Measurements from ENCODE around the gene PDE4B. TPM values are rescaled to one million over a fixed set of nuclear protein-coding genes. Genes with fewer than 3 reads are reported as not detected.

The PDE4B gene
- total and polyA plus RNA-seq, 10 of the 15 experiments (the other 5 are each of a cell fraction or from before 2014, with no cell fraction given) = 3.0 to 13.2 (median 5.7) TPM

GRCh38 chr1:66217561-66217960 is 424.9 kb downstream of the PDE4B start:
- SMC1A ChIA-PET (ENCODE audit: uncharacterized antibody, unreplicated experiment) = interaction anchor here (0.8 to 1.5 kb wide), 2 partner anchors 9 to 19 kb away, joined by 3 read pairs; no protein-coding TSS in a partner anchor
- no peak for DNase-seq (ENCODE audit: low read depth, low spot score)
- no peak for TF ChIP-seq MXI1 (IDR thresholded peaks at IDR 0.05; ENCODE audit: low read depth, low read length)
- no peak for TF ChIP-seq YBX1 (IDR thresholded peaks at IDR 0.05)
- no peak for TF ChIP-seq ATF3 (IDR thresholded peaks at IDR 0.05; ENCODE audit: borderline replicate concordance, extremely low read depth, low read depth, low read length)
- no peak for TF ChIP-seq FOXK2 (IDR thresholded peaks at IDR 0.05)
- no peak for TF ChIP-seq BCL3 (IDR thresholded peaks at IDR 0.05; ENCODE audit: borderline replicate concordance, insufficient read depth, low read depth, low read length, poor library complexity, severe bottlenecking)
- TF ChIP-seq ATF7 (IDR thresholded peaks at IDR 0.05; ENCODE audit: low read depth) = no peak
- no peak for TF ChIP-seq SMC3 (IDR thresholded peaks at IDR 0.05; ENCODE audit: borderline replicate concordance, low read length)
- no peak for TF ChIP-seq NFYA (IDR thresholded peaks at IDR 0.05; ENCODE audit: borderline replicate concordance, low read depth, low read length)
- TF ChIP-seq USF1 (IDR thresholded peaks at IDR 0.05; ENCODE audit: borderline replicate concordance, extremely low read length, insufficient read depth, low read depth, low read length) = no peak
- no peak for TF ChIP-seq MYC (IDR thresholded peaks at IDR 0.05; ENCODE audit: insufficient read depth, insufficient read length, insufficient replicate concordance, low read length, severe bottlenecking)
- TF ChIP-seq WRNIP1 (IDR thresholded peaks at IDR 0.05; ENCODE audit: borderline replicate concordance, low read depth, low read length) = no peak
- no peak for TF ChIP-seq MTA2 (IDR thresholded peaks at IDR 0.05; ENCODE audit: low read depth)
- no peak for TF ChIP-seq MLLT1 (IDR thresholded peaks at IDR 0.05)
- no peak for TF ChIP-seq POLR2AphosphoS2 (IDR thresholded peaks at IDR 0.05; ENCODE audit: low read depth, low read length)
- TF ChIP-seq SMARCA5 (IDR thresholded peaks at IDR 0.05) = no peak
- no peak for TF ChIP-seq SREBF1 (IDR thresholded peaks at IDR 0.05; ENCODE audit: low read length)
- no peak for TF ChIP-seq LARP7 (IDR thresholded peaks at IDR 0.05)
- TF ChIP-seq NR2C1 (IDR thresholded peaks at IDR 0.05) = no peak
- TF ChIP-seq SIX5 (IDR thresholded peaks at IDR 0.05; ENCODE audit: low read depth, low read length, severe bottlenecking) = no peak
- TF ChIP-seq STAT1 (conservative IDR thresholded peaks at IDR 0.05) = no peak
- FAIRE-seq = no peak
- H3K27me3 ChIP-seq (replicated peaks in 1 of 2; ENCODE audit: control insufficient read depth in 2 of 2, insufficient read depth in 2 of 2, low read length in 1 of 2) = no peaks in the 10 kb centered on the region
- H3K27ac ChIP-seq (ENCODE audit: control insufficient read depth, insufficient read depth) = no peak overlapping the region
- H3K79me2 ChIP-seq (ENCODE audit: control insufficient read depth, insufficient read depth, low read length) = no peaks in the 10 kb centered on the region
- no peak overlapping the region for H3K9ac ChIP-seq (ENCODE audit: control insufficient read depth, insufficient read depth, low read length)
- RAD21 ChIA-PET (ENCODE audit: unreplicated experiment) = no interaction called here
- POLR2A ChIA-PET = no interaction called here
- in situ Hi-C loops (cut with MboI) (no loop called here), intact Hi-C loops (cut with micrococcal nuclease; ENCODE audit: unreplicated experiment) (loop anchor here (5.0 kb wide), 1 partner anchor 125 kb away; no protein-coding TSS in a partner anchor)
- CTCF ChIA-PET = interaction anchor here (1.8 kb wide), 1 partner anchor 25 kb away, joined by 10 read pairs; no protein-coding TSS in a partner anchor
- no peak for ATAC-seq
- H3K36me3 ChIP-seq (ENCODE audit: control insufficient read depth in 2 of 2, insufficient read depth in 2 of 2, low read length in 1 of 2) = no peaks in the 10 kb centered on the region
- no peaks in the 10 kb centered on the region for H4K20me1 ChIP-seq (ENCODE audit: control insufficient read depth, insufficient read depth)
- BruUV-seq (replicated peaks) = no TSS peak
- no peaks in the 10 kb centered on the region for H3K4me1 ChIP-seq (ENCODE audit: control insufficient read depth, insufficient read depth, low read length)
- H2AFZ ChIP-seq (ENCODE audit: control insufficient read depth, low read depth, low read length) = no peak overlapping the region
- no peaks in the 10 kb centered on the region for H3K9me3 ChIP-seq (replicated peaks; ENCODE audit: control insufficient read depth, insufficient read depth, low read length)
- 46% methylated on average over 2 of the region's 2 CpGs for WGBS (ENCODE audit: insufficient coverage, insufficient replicate concordance, low lambda C conversion rate, missing lambda C conversion rate)
- no peak overlapping the region for H3K4me3 ChIP-seq
- no peak overlapping the region for H3K4me2 ChIP-seq (ENCODE audit: control insufficient read depth, insufficient read depth)

All from GM12878 (cell line).